ENCODE results near the gene ROR2. TPM values are rescaled to one million over a fixed set of nuclear protein-coding genes. Genes with fewer than 3 reads are reported as not detected.

ROR2 gene
- total and polyA plus RNA-seq, 2 of the 8 experiments (the other 6 are each of a cell fraction or from before 2014, with no cell fraction given) = 2.7 to 4.3 TPM

GRCh38 chr9:91914937-91915336 lies 35.1 kb downstream of the ROR2 start (continued):
- TF ChIP-seq SIN3A (conservative IDR thresholded peaks at IDR 0.05 in 1 of 2, IDR thresholded peaks at IDR 0.05 in 1 of 2; ENCODE audit: low read depth in 1 of 2, low read length in 2 of 2) (no peak), TCF12 (IDR thresholded peaks at IDR 0.05; ENCODE audit: low read depth, low read length) (no peak), SIX5 (IDR thresholded peaks at IDR 0.05; ENCODE audit: low read depth, low read length) (no peak)

Measured in H1 (cell line).